ENCODE measurements around the gene TOR3A. TPM values are rescaled to one million over a fixed set of nuclear protein-coding genes. Genes with fewer than 3 reads are reported as not detected.

Gene TOR3A
- total and polyA plus RNA-seq, 2 donors (not counting 3 experiments of a cell fraction or from before 2014, with no cell fraction given) = 14.9 to 16.7 TPM

GRCh38 chr1:179077396-179077795 lies 4.5 kb upstream of the TOR3A start:
- Histone ChIP-seq H3K9me1 (replicated peaks; ENCODE audit: control insufficient read depth, extremely low read depth, insufficient read depth, low read length) (no peaks in the 10 kb centered on the region), H4K20me1 (replicated peaks; ENCODE audit: control insufficient read depth, extremely low read depth, insufficient read depth, low read length) (no peaks in the 10 kb centered on the region), H3K36me3 (ENCODE audit: control insufficient read depth in 2 of 2, extremely low read depth in 1 of 2, insufficient read depth in 2 of 2, low read length in 2 of 2) (no peaks in the 10 kb centered on the region), H3K9ac (replicated peaks; ENCODE audit: extremely low read depth, insufficient read depth, low read length) (no peak overlapping the region), H3K9me3 (replicated peaks; ENCODE audit: control insufficient read depth, insufficient read depth, low read length) (no peaks in the 10 kb centered on the region), H3K79me2 (ENCODE audit: control insufficient read depth, insufficient read depth, low read length) (no peaks in the 10 kb centered on the region), H3K27ac (ENCODE audit: insufficient read depth, low read depth, low read length) (no peak overlapping the region), H2AFZ (ENCODE audit: low read depth, low read length) (no peak overlapping the region), H3K27me3 (ENCODE audit: control insufficient read depth in 2 of 2, insufficient read depth in 2 of 2, low read length in 2 of 2) (no peaks in the 10 kb centered on the region), H3K4me1 (ENCODE audit: control insufficient read depth, extremely low read depth, insufficient read depth, low read length) (peaks cover 8% of the 10 kb centered on the region), H3K4me2 (ENCODE audit: insufficient read depth, low read length) (no peak overlapping the region), H3K4me3 (replicated peaks in 1 of 3; ENCODE audit: insufficient read depth in 1 of 3, low read depth in 1 of 3, low read length in 3 of 3) (no peak overlapping the region)
- intact Hi-C loops (cut with micrococcal nuclease) (loop anchor here (10.0 kb wide), 1 partner anchor 627 kb away; no protein-coding TSS in a partner anchor), dilution Hi-C loops (cut with MboI; ENCODE audit: extremely low pct_ligation_motif_present, low sequenced_read_pairs) (no loop called here)
- no TSS peak for BruUV-seq (replicated peaks)
- ChIA-PET CTCF (interaction anchor here (1.0 kb wide), 1 partner anchor 293 kb away, joined by 3 read pairs; no protein-coding TSS in a partner anchor), POLR2A (no interaction called here)
- FAIRE-seq (no peak), DNase-seq (ENCODE audit: low read depth, low spot score) (no peak)
- TF ChIP-seq POLR2A (IDR thresholded peaks at IDR 0.05; ENCODE audit: low read depth, low read length) (no peak), CTCF (IDR thresholded peaks at IDR 0.05; ENCODE audit: extremely low read depth in 1 of 2, insufficient read depth in 1 of 2, low read depth in 1 of 2, low read length in 2 of 2) (no peak), EZH2 (IDR thresholded peaks at IDR 0.05; ENCODE audit: borderline replicate concordance, low read depth, low read length, severe bottlenecking) (no peak), MAX (IDR thresholded peaks at IDR 0.05; ENCODE audit: insufficient read depth, insufficient read length) (no peak)
